Nephron (organoid): ENCODE results near the gene SMIM5.

Experiments used
- H3K27ac Mint-ChIP-seq, 3 experiments: 2 replicates each; pipeline ENCODE4 v1.8.0; 2020; ENCODE audit warnings: mixed read lengths in 3 of 3, mild to moderate bottlenecking in 2 of 3, moderate library complexity in 1 of 3
- H3K27me3 Mint-ChIP-seq: 2 replicates; pipeline ENCODE4 v1.8.0; 2021; ENCODE audit warnings: low read depth, mild to moderate bottlenecking, moderate library complexity, mixed read lengths
- H3K36me3 Mint-ChIP-seq: 2 replicates; pipeline ENCODE4 v1.8.0; 2020; ENCODE audit warnings: low read depth, mixed read lengths
- H3K4me1 Mint-ChIP-seq: 2 replicates; pipeline ENCODE4 v1.8.0; 2020; ENCODE audit warnings: mixed read lengths
- H3K4me3 Mint-ChIP-seq, 3 experiments: 2 replicates each; pipeline ENCODE4 v1.8.0; 2020; ENCODE audit warnings: mild to moderate bottlenecking in 3 of 3, mixed read lengths in 3 of 3, moderate library complexity in 2 of 3
- H3K9me3 Mint-ChIP-seq: 2 replicates; pipeline ENCODE4 v1.8.0; 2020; ENCODE audit warnings: mixed read lengths
- TF ChIP-seq, protein P1 (sequence below), 3 experiments: fragments of 200-600 bp; sonication (generic); IDR thresholded peaks; one replicate each; pipeline ENCODE4 v1.5.0; 2021; ENCODE audit warnings: antibody characterized with exemption in 3 of 3; ENCODE audit not compliant: unreplicated experiment in 3 of 3

SMIM5 gene

DNA sequence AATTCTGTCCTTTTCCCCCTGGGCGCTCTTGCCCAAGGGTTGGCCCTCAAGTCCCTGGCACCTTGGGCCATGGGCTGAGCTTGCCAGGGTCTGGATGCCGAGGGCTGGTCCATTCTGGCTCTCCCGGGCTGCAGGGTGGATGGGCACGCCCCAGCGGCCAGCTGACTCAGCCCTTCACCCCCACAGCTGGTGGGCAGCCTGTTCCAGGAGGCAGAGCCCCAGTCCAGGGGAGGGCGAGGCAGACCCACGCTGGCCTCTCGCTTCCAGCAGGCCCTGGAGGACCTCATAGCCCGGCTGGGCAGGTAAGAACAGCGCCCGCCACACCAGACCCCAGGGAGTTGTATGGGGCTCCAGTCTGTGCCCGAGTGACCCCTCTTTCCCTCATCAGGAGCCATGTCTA lies 30.6 kb upstream of the SMIM5 start:
- Mint-ChIP-seq H3K4me1 (no peaks in the 10 kb centered on the region), H3K9me3 (no peaks in the 10 kb centered on the region), H3K27ac (no peak overlapping the region), H3K36me3 (no peaks in the 10 kb centered on the region), H3K27me3 (peaks cover 3% of the 10 kb centered on the region), H3K4me3 (no peak overlapping the region)
- TF ChIP-seq, protein P1, sequence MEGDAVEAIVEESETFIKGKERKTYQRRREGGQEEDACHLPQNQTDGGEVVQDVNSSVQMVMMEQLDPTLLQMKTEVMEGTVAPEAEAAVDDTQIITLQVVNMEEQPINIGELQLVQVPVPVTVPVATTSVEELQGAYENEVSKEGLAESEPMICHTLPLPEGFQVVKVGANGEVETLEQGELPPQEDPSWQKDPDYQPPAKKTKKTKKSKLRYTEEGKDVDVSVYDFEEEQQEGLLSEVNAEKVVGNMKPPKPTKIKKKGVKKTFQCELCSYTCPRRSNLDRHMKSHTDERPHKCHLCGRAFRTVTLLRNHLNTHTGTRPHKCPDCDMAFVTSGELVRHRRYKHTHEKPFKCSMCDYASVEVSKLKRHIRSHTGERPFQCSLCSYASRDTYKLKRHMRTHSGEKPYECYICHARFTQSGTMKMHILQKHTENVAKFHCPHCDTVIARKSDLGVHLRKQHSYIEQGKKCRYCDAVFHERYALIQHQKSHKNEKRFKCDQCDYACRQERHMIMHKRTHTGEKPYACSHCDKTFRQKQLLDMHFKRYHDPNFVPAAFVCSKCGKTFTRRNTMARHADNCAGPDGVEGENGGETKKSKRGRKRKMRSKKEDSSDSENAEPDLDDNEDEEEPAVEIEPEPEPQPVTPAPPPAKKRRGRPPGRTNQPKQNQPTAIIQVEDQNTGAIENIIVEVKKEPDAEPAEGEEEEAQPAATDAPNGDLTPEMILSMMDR (IDR thresholded peaks at IDR 0.05; ENCODE audit: unreplicated experiment in 3 of 3): no peak

DNA sequence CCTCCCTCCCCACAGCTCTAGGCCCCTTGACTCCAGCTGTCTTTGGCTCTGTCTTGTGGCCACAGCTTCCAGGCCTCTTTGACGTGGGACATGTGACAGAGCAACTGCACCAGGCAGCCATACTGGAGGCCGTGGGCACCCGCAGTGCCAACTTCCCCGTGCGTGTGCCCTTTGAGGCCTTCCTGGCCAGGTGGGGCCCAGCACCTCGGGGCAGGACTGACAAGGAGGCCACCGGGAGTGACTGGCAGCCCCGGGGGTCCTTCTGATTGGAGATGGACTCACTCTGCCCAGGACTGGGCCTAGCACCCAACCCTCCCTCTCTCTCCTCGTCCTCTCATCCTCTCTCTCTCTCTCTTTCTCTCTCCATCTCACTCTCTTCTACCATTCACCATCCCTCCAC lies 30.1 kb upstream of the SMIM5 start:
- H3K4me3 Mint-ChIP-seq: no peak overlapping the region
- peaks cover 3% of the 10 kb centered on the region for H3K27me3 Mint-ChIP-seq

DNA sequence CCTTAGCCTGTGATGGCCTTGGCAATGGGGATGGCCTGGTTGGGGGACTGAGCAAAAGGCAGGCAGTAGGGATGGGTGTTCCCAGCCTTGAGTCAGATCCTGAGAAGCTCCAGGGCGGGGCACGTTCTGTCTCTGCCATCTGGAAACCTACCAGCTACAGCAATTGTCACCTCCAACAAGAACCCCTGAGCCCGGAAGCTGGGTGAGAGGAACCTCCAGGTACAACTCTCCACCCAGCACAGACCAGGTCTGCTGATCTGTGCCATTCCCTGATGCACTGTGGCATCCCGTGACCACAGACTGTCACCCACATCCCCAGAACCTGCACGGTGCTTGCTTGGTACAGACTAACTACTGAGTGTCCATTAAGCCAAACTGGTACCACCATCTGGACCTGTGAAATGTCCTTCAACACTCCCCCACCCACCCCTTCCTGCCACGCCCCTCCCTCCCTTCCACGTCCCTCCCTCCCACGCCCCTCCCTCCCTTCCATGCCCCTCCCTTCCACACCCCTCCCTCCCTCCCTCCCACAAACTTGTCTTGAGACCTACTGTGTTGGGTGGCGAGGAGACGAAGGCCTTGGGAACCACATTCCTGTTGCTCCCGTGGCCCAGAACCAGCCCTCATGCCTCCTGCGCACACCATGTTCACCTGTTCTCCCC lies 29.1 kb upstream of the SMIM5 start:
- TF ChIP-seq, protein P1 (IDR thresholded peaks at IDR 0.05; ENCODE audit: unreplicated experiment in 3 of 3): no peak
- no peaks in the 10 kb centered on the region for H3K9me3 Mint-ChIP-seq
- no peak overlapping the region for H3K27ac Mint-ChIP-seq
- no peaks in the 10 kb centered on the region for H3K4me1 Mint-ChIP-seq
- H3K27me3 Mint-ChIP-seq: peaks cover 3% of the 10 kb centered on the region
- no peaks in the 10 kb centered on the region for H3K36me3 Mint-ChIP-seq
- no peak overlapping the region for H3K4me3 Mint-ChIP-seq

More for the DNA sequence above, 30.1 kb upstream of the SMIM5 start:
- H3K4me1 Mint-ChIP-seq: no peaks in the 10 kb centered on the region
- no peaks in the 10 kb centered on the region for H3K9me3 Mint-ChIP-seq
- H3K27ac Mint-ChIP-seq: no peak overlapping the region
- TF ChIP-seq, protein P1 (IDR thresholded peaks at IDR 0.05; ENCODE audit: unreplicated experiment in 3 of 3): no peak
- H3K36me3 Mint-ChIP-seq: no peaks in the 10 kb centered on the region

DNA sequence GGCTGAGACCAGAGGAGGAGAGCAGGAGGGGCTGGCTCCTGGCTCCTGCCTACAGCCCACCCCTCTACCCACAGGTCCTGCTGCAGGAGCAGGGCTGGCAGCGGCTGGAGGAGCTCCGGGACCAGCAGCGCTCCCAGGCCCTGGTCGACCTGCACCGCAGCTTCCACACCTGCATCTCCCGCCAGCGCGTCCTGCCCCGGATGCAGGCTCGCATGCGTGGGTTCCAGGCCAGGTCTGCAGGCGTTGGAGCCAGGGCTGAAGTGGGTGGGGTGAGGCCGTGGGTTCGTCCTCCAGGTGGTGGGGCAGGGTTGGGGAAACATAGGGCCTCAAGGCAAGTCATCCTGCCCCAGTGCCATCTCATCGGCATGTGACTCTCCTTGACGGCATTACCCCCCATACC lies 27.4 kb upstream of the SMIM5 start:
- TF ChIP-seq, protein P1 (IDR thresholded peaks at IDR 0.05; ENCODE audit: unreplicated experiment in 3 of 3): no peak
- H3K4me1 Mint-ChIP-seq: no peaks in the 10 kb centered on the region
- no peaks in the 10 kb centered on the region for H3K36me3 Mint-ChIP-seq
- H3K27me3 Mint-ChIP-seq: peaks cover 3% of the 10 kb centered on the region
- H3K9me3 Mint-ChIP-seq: no peaks in the 10 kb centered on the region
- no peak overlapping the region for H3K4me3 Mint-ChIP-seq
- H3K27ac Mint-ChIP-seq: no peak overlapping the region

DNA sequence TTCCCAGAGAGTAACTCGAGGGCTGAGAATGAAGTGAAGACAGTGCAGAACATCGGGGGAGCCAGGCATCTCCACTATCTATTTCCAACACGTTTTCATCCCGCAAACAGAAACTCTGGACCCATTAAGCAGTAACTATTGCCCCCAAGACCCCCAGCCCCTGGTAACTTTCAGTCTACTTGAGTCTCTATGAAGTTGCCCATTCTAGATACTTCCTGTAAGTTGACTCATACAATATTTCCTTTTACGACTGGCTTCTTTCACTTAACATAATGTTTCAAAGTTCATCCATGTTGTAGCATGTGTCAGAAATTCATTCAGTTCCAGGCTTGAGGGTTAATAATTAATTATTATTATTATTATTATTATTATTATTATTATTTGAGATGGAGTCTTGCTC lies 26.1 kb upstream of the SMIM5 start:
- Mint-ChIP-seq H3K9me3 (no peaks in the 10 kb centered on the region), H3K27me3 (peaks cover 3% of the 10 kb centered on the region), H3K4me3 (no peak overlapping the region), H3K4me1 (no peaks in the 10 kb centered on the region), H3K36me3 (no peaks in the 10 kb centered on the region), H3K27ac (no peak overlapping the region)
- TF ChIP-seq, protein P1 (IDR thresholded peaks at IDR 0.05; ENCODE audit: unreplicated experiment in 3 of 3): no peak
